Neutrophil (primary cell): Measurements from ENCODE around the gene TMEM141.
A peak's percentile ranks its signal among the peaks of the same experiment; 100 is the strongest.

ENCODE experiments used
- H3K27ac ChIP-seq: fragments of 200-600 bp; sonication (generic); 2 replicates; pipeline ENCODE4 v1.5.1; 2016; ENCODE audit warnings: mild to moderate bottlenecking, moderate library complexity
- H3K27me3 ChIP-seq: fragments of 200-600 bp; sonication (generic); 2 replicates; pipeline ENCODE4 v1.6.0; 2016; ENCODE audit warnings: mild to moderate bottlenecking
- H3K36me3 ChIP-seq: fragments of 200-600 bp; sonication (generic); 2 replicates; pipeline ENCODE4 v1.5.1; 2017
- H3K4me1 ChIP-seq, 2 experiments: fragments of 200-600 bp in 1 of 2; sonication (generic) in 1 of 2; 1 replicate in 1 of 2; 2 replicates in 1 of 2; pipeline versions ENCODE4 v1.5.1 to v1.6.1; 2013 to 2016; ENCODE audit warnings: low read depth in 1 of 2, low read length in 1 of 2, mild to moderate bottlenecking in 1 of 2, moderate library complexity in 1 of 2; ENCODE audit not compliant: control insufficient read depth in 1 of 2, insufficient read depth in 1 of 2
- H3K4me3 ChIP-seq, 2 experiments: fragments of 200-600 bp in 1 of 2; sonication (generic) in 1 of 2; 1 replicate in 1 of 2; 2 replicates in 1 of 2; pipeline ENCODE4 v1.5.1; 2013 to 2016; ENCODE audit warnings: low read depth in 1 of 2, low read length in 1 of 2, mild to moderate bottlenecking in 1 of 2, moderate library complexity in 1 of 2
- H3K9me3 ChIP-seq: fragments of 200-600 bp; sonication (generic); 2 replicates; pipeline ENCODE4 v1.5.1; 2016
- TF ChIP-seq, protein P1 (sequence below): fragments of 200-600 bp; sonication (generic); IDR thresholded peaks from 2 replicates; pipeline ENCODE4 v1.5.1; 2016; ENCODE audit warnings: antibody characterized with exemption

The TMEM141 gene

GRCh38 chr9:136805207-136805740 is 14.1 kb downstream of the TMEM141 start:
- Histone ChIP-seq H3K27ac (no peak overlapping the region), H3K36me3 (no peaks in the 10 kb centered on the region), H3K4me1 (peaks cover 40 to 44% of the 10 kb centered on the region in 2 experiments), H3K9me3 (no peaks in the 10 kb centered on the region), H3K27me3 (peaks cover 24% of the 10 kb centered on the region), H3K4me3 (no peak overlapping the region)
- TF ChIP-seq, protein P1, sequence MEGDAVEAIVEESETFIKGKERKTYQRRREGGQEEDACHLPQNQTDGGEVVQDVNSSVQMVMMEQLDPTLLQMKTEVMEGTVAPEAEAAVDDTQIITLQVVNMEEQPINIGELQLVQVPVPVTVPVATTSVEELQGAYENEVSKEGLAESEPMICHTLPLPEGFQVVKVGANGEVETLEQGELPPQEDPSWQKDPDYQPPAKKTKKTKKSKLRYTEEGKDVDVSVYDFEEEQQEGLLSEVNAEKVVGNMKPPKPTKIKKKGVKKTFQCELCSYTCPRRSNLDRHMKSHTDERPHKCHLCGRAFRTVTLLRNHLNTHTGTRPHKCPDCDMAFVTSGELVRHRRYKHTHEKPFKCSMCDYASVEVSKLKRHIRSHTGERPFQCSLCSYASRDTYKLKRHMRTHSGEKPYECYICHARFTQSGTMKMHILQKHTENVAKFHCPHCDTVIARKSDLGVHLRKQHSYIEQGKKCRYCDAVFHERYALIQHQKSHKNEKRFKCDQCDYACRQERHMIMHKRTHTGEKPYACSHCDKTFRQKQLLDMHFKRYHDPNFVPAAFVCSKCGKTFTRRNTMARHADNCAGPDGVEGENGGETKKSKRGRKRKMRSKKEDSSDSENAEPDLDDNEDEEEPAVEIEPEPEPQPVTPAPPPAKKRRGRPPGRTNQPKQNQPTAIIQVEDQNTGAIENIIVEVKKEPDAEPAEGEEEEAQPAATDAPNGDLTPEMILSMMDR, result no peak

DNA sequence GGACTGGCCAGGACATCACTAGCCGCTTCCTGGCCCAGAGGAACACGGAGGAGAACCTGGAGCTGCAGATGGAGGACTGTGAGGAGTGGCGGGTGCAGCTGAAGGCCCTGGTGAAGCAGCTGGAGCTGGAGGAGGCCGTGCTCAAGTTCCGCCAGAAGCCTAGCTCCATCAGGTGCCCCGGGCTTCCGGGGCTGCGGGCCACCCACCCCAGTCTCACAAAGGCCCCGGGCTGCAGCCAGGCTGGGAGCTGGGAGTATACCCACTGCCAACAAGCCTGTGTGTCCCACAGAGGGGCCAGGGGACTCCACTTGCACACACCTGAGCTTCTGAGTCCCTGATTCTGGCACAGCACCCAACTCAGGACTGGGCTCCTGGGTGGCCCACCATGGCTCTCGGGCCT is 14.9 kb downstream of the TMEM141 start:
- Histone ChIP-seq H3K4me1 (peaks cover 32 to 36% of the 10 kb centered on the region in 2 experiments), H3K27ac (no peak overlapping the region), H3K36me3 (peaks cover 6% of the 10 kb centered on the region), H3K27me3 (peaks cover 16% of the 10 kb centered on the region), H3K9me3 (no peaks in the 10 kb centered on the region), H3K4me3 (no peak overlapping the region)
- TF ChIP-seq, protein P1, result no peak

DNA sequence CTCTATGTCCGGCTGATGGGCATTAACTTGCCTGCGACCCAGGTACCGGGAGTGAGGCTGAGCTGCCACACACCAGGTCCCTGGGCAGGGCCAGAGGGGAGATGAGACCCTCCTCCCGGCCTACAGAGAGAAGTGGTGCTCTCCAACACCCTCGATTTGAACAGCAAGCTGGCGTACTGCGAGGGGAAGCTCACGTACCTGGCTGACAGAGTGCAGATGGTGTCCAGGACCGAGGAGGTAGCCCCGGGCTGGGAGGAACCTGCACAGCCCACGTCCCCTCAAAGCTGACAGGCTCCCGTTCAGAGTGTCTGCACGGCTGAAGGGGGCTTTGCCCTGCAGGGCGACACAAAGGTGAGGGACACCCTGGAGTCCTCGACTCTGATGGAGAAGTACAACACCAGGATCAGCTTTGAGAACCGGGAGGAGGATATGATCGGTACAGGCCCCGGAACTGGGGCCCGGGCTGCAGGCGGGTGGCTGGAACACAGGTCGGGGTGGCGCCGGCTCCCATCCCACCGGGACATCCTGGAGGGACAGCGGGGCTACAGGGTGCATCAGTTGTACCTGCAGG is 15.6 kb downstream of the TMEM141 start:
- Histone ChIP-seq H3K4me1 (peaks cover 26 to 30% of the 10 kb centered on the region in 2 experiments), H3K9me3 (no peaks in the 10 kb centered on the region), H3K4me3 (peak overlapping the region; percentile 73 to 83), H3K36me3 (peaks cover 8% of the 10 kb centered on the region), H3K27me3 (peaks cover 9% of the 10 kb centered on the region), H3K27ac (peak overlapping the region; percentile 85)
- TF ChIP-seq, protein P1, result no peak

DNA sequence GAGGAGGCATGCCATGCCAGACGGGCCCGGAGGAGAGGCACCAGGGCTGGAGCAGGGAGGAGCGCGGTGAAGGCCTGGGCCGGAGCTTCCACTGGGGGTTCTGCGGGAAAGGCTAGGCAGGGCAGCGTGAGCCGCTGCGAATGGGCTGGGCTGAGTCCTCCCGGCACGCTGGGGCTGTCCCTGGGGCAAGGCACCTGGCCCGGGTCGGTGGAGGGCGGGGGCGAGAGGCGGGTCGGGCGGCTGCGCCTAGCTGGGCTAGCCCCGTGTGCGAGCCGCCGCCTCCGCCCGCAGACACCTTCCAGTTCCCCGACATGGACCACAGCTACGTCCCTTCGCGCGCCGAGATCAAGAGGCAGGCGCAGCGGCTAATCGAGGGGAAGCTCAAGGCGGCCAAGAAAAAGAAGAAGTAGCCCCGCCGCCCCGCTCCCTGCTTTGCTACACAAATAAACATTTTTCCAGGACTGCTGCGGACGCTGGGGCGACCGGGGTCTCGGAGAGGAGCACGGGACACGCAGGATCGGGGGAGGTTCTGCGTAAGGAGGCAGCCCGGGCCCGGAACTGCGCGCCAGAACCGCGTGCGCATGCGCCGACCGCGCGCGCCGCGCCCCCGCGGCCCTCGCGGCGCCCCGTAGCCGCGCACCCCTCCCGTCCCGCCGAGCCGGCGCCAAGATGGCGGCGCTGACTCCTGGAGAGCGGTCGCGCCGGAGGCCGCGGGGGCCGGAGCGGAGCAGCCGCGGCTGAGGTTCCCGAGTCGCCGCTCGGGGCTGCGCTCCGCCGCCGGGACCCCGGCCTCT is 16.3 kb downstream of the TMEM141 start, which contains the start of gene RABL6:
Gene RABL6 (plus strand): TSS at position 668 of the 794 bp plus-strand sequence. CDS start 249 bp downstream, outside the sequence.
- TF ChIP-seq, protein P1, result peak; percentile 17
- H3K36me3 ChIP-seq, result peaks cover 8% of the 10 kb centered on the region
- peak within 1 kb of the TSS; percentile 85 for H3K27ac ChIP-seq
- peak within 1 kb of the TSS; percentile 76 to 83 for H3K4me3 ChIP-seq
- no peaks in the 10 kb centered on the region for H3K9me3 ChIP-seq
- peaks cover 2% of the 10 kb centered on the region for H3K27me3 ChIP-seq
- peaks cover 27 to 34% of the 10 kb centered on the region in 2 experiments for H3K4me1 ChIP-seq

- no peaks in the 10 kb centered on the region for H3K9me3 ChIP-seq
- peak overlapping the region; percentile 76 to 83 for H3K4me3 ChIP-seq
- peaks cover 8% of the 10 kb centered on the region for H3K36me3 ChIP-seq
- H3K27me3 ChIP-seq, result no peaks in the 10 kb centered on the region
- TF ChIP-seq, protein P1, result no peak
- H3K27ac ChIP-seq, result peak overlapping the region; percentile 85
- H3K4me1 ChIP-seq, result peaks cover 31 to 39% of the 10 kb centered on the region in 2 experiments
Observed at GRCh38 chr9:136808075-136808805, 17.1 kb downstream of the TMEM141 start.
